Large intestine (tissue), 3 donors: ENCODE results near the gene EIF3J. TPM values are rescaled to one million over a fixed set of nuclear protein-coding genes. Genes with fewer than 3 reads are reported as not detected.

ENCODE experiments used
- DNase-seq, 2 donors: peaks; one replicate each; pipeline versions ENCODE4 v3.0.0 to v3.0.0-alpha.2; 2013
- H3K27ac ChIP-seq: one replicate; pipeline ENCODE4 v1.5.1; 2013; ENCODE audit warnings: low read length
- H3K27me3 ChIP-seq: 2 replicates; pipeline ENCODE4 v1.6.1; 2013; ENCODE audit warnings: low read length; ENCODE audit not compliant: control insufficient read depth, insufficient read depth
- H3K36me3 ChIP-seq: 2 replicates; pipeline ENCODE4 v1.6.1; 2013; ENCODE audit warnings: low read length; ENCODE audit not compliant: control insufficient read depth, insufficient read depth
- H3K4me1 ChIP-seq: one replicate; pipeline ENCODE4 v1.6.1; 2013; ENCODE audit warnings: low read length; ENCODE audit not compliant: control insufficient read depth, insufficient read depth
- H3K4me3 ChIP-seq: one replicate; pipeline ENCODE4 v1.5.1; 2013; ENCODE audit warnings: low read length
- H3K9me3 ChIP-seq: one replicate; pipeline ENCODE4 v1.6.1; 2013; ENCODE audit warnings: mild to moderate bottlenecking, low read depth, low read length, moderate library complexity; ENCODE audit not compliant: control insufficient read depth
- WGBS: methylation state at CpG from one replicate; pipeline ENCODE4 v1.1.5; 2013; ENCODE audit warnings: low lambda C conversion rate; ENCODE audit not compliant: insufficient coverage; 5-methylcytosine and 5-hydroxymethylcytosine counted together
- polyA plus RNA-seq: library from polyadenylated mRNA; unstranded; fragments of 120-200 nt; gene quantifications from one replicate; pipeline ENCODE4 v1.2.1, GENCODE V29; 2013

Gene EIF3J
- polyA plus RNA-seq, 1 donor, result 62.3 TPM

GRCh38 chr15:44565387-44566154, 28.6 kb downstream of the EIF3J start:
- Histone ChIP-seq H3K4me3 (no peak overlapping the region), H3K36me3 (peaks cover 84% of the 10 kb centered on the region), H3K9me3 (peaks cover 3% of the 10 kb centered on the region), H3K27me3 (no peaks in the 10 kb centered on the region), H3K4me1 (no peaks in the 10 kb centered on the region), H3K27ac (no peak overlapping the region)
- WGBS, result no CpG with 5 or more reads among the region's 8 CpGs
- DNase-seq, result no peak

GRCh38 chr15:44566155-44566540, 29.2 kb downstream of the EIF3J start:
- DNase-seq, result no peak
- peaks cover 84% of the 10 kb centered on the region for H3K36me3 ChIP-seq
- no CpG with 5 or more reads among the region's 4 CpGs for WGBS
- H3K4me3 ChIP-seq, result no peak overlapping the region
- H3K4me1 ChIP-seq, result no peaks in the 10 kb centered on the region
- no peak overlapping the region for H3K27ac ChIP-seq
- no peaks in the 10 kb centered on the region for H3K27me3 ChIP-seq
- H3K9me3 ChIP-seq, result peaks cover 3% of the 10 kb centered on the region

- H3K36me3 ChIP-seq, result peaks cover 82% of the 10 kb centered on the region
- H3K9me3 ChIP-seq, result peaks cover 3% of the 10 kb centered on the region
- no peaks in the 10 kb centered on the region for H3K27me3 ChIP-seq
- no peak overlapping the region for H3K4me3 ChIP-seq
- WGBS, result no CpG with 5 or more reads among the region's 3 CpGs
- DNase-seq, result no peak
- H3K27ac ChIP-seq, result no peak overlapping the region
- H3K4me1 ChIP-seq, result no peaks in the 10 kb centered on the region
Measured at GRCh38 chr15:44568338-44568737, 31.4 kb downstream of the EIF3J start.

GRCh38 chr15:44569316-44569715, 32.4 kb downstream of the EIF3J start:
- H3K27ac ChIP-seq, result no peak overlapping the region
- H3K4me3 ChIP-seq, result no peak overlapping the region
- WGBS, result no CpG with 5 or more reads among the region's 4 CpGs
- no peaks in the 10 kb centered on the region for H3K4me1 ChIP-seq
- no peak for DNase-seq
- peaks cover 3% of the 10 kb centered on the region for H3K9me3 ChIP-seq
- peaks cover 80% of the 10 kb centered on the region for H3K36me3 ChIP-seq
- no peaks in the 10 kb centered on the region for H3K27me3 ChIP-seq

- Histone ChIP-seq H3K4me3 (no peak overlapping the region), H3K9me3 (peaks cover 2% of the 10 kb centered on the region), H3K27ac (no peak overlapping the region), H3K4me1 (no peaks in the 10 kb centered on the region), H3K36me3 (peaks cover 78% of the 10 kb centered on the region), H3K27me3 (no peaks in the 10 kb centered on the region)
- WGBS, result no CpG with 5 or more reads among the region's 4 CpGs
- DNase-seq, result no peak
Measured at GRCh38 chr15:44570361-44570760, 33.4 kb downstream of the EIF3J start.

- WGBS, result no CpG with 5 or more reads among the region's 6 CpGs
- Histone ChIP-seq H3K27me3 (no peaks in the 10 kb centered on the region), H3K4me1 (no peaks in the 10 kb centered on the region), H3K9me3 (no peaks in the 10 kb centered on the region), H3K4me3 (no peak overlapping the region), H3K27ac (no peak overlapping the region), H3K36me3 (peaks cover 58% of the 10 kb centered on the region)
- DNase-seq, result no peak
Measured at GRCh38 chr15:44573386-44573785, 36.4 kb downstream of the EIF3J start.

- no peaks in the 10 kb centered on the region for H3K9me3 ChIP-seq
- peaks cover 50% of the 10 kb centered on the region for H3K36me3 ChIP-seq
- no peak overlapping the region for H3K4me3 ChIP-seq
- H3K4me1 ChIP-seq, result no peaks in the 10 kb centered on the region
- H3K27me3 ChIP-seq, result no peaks in the 10 kb centered on the region
- DNase-seq, result no peak
- no peak overlapping the region for H3K27ac ChIP-seq
- no CpG with 5 or more reads among the region's 1 CpG for WGBS
Measured at GRCh38 chr15:44574734-44575133, 37.8 kb downstream of the EIF3J start.

- no peak overlapping the region for H3K4me3 ChIP-seq
- no peaks in the 10 kb centered on the region for H3K9me3 ChIP-seq
- no CpG with 5 or more reads among the region's 2 CpGs for WGBS
- DNase-seq, result no peak
- no peak overlapping the region for H3K27ac ChIP-seq
- peaks cover 37% of the 10 kb centered on the region for H3K36me3 ChIP-seq
- H3K4me1 ChIP-seq, result no peaks in the 10 kb centered on the region
- H3K27me3 ChIP-seq, result no peaks in the 10 kb centered on the region
Measured at GRCh38 chr15:44580105-44580504, 43.2 kb downstream of the EIF3J start.

- Histone ChIP-seq H3K9me3 (no peaks in the 10 kb centered on the region), H3K4me1 (no peaks in the 10 kb centered on the region), H3K36me3 (peaks cover 66% of the 10 kb centered on the region), H3K27me3 (no peaks in the 10 kb centered on the region), H3K4me3 (no peak overlapping the region), H3K27ac (no peak overlapping the region)
- no peak for DNase-seq
- no CpG with 5 or more reads among the region's 5 CpGs for WGBS
Measured at GRCh38 chr15:44584162-44584749, 47.3 kb downstream of the EIF3J start.

- Histone ChIP-seq H3K4me1 (no peaks in the 10 kb centered on the region), H3K36me3 (peaks cover 74% of the 10 kb centered on the region), H3K27ac (no peak overlapping the region), H3K4me3 (no peak overlapping the region), H3K9me3 (no peaks in the 10 kb centered on the region), H3K27me3 (no peaks in the 10 kb centered on the region)
- no CpG with 5 or more reads among the region's 2 CpGs for WGBS
- DNase-seq, result no peak
Measured at GRCh38 chr15:44585633-44586032, 48.7 kb downstream of the EIF3J start.

GRCh38 chr15:44588541-44588940, 51.6 kb downstream of the EIF3J start:
- Histone ChIP-seq H3K4me1 (no peaks in the 10 kb centered on the region), H3K36me3 (peaks cover 88% of the 10 kb centered on the region), H3K4me3 (no peak overlapping the region), H3K27ac (no peak overlapping the region), H3K27me3 (no peaks in the 10 kb centered on the region), H3K9me3 (no peaks in the 10 kb centered on the region)
- no peak for DNase-seq
- WGBS, result no CpG with 5 or more reads among the region's 5 CpGs
